ENCODE data around the gene PTPRC.

The PTPRC gene

DNA sequence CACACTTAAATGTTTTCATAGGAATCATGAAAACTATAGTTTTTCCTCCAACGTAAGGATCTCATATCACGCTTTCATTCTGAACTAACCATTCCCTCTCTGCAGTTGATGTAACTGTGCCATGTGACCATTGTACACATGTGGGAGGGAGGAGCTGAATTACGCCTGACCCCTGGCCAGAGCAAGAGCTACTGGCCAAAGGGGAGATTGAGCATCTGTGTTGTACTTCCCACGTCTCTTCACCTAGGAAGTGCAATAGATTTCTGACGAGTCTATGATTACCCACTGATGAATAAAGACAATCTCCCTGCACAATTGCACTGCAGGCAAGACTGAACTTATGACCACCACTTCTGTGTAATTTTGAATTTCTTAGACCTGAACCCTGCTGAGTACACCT lies 24.0 kb downstream of the PTPRC start:
- TF ChIP-seq FOXP2 (optimal IDR thresholded peaks at IDR 0.05; ENCODE audit: borderline replicate concordance, extremely low read depth, extremely low read length, insufficient read depth) (no peak), SIN3A (IDR thresholded peaks at IDR 0.05; ENCODE audit: borderline replicate concordance, insufficient read depth, low read length) (no peak), POLR2AphosphoS5 (IDR thresholded peaks at IDR 0.05; ENCODE audit: low read depth, low read length) (no peak), TAF1 (IDR thresholded peaks at IDR 0.05; ENCODE audit: borderline replicate concordance, insufficient read depth, low read length) (no peak)
- TF ChIP-seq, protein P1, sequence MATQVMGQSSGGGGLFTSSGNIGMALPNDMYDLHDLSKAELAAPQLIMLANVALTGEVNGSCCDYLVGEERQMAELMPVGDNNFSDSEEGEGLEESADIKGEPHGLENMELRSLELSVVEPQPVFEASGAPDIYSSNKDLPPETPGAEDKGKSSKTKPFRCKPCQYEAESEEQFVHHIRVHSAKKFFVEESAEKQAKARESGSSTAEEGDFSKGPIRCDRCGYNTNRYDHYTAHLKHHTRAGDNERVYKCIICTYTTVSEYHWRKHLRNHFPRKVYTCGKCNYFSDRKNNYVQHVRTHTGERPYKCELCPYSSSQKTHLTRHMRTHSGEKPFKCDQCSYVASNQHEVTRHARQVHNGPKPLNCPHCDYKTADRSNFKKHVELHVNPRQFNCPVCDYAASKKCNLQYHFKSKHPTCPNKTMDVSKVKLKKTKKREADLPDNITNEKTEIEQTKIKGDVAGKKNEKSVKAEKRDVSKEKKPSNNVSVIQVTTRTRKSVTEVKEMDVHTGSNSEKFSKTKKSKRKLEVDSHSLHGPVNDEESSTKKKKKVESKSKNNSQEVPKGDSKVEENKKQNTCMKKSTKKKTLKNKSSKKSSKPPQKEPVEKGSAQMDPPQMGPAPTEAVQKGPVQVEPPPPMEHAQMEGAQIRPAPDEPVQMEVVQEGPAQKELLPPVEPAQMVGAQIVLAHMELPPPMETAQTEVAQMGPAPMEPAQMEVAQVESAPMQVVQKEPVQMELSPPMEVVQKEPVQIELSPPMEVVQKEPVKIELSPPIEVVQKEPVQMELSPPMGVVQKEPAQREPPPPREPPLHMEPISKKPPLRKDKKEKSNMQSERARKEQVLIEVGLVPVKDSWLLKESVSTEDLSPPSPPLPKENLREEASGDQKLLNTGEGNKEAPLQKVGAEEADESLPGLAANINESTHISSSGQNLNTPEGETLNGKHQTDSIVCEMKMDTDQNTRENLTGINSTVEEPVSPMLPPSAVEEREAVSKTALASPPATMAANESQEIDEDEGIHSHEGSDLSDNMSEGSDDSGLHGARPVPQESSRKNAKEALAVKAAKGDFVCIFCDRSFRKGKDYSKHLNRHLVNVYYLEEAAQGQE (IDR thresholded peaks at IDR 0.05; ENCODE audit: insufficient read depth in 1 of 2, low read depth in 2 of 2, low read length in 2 of 2), result no peak

DNA sequence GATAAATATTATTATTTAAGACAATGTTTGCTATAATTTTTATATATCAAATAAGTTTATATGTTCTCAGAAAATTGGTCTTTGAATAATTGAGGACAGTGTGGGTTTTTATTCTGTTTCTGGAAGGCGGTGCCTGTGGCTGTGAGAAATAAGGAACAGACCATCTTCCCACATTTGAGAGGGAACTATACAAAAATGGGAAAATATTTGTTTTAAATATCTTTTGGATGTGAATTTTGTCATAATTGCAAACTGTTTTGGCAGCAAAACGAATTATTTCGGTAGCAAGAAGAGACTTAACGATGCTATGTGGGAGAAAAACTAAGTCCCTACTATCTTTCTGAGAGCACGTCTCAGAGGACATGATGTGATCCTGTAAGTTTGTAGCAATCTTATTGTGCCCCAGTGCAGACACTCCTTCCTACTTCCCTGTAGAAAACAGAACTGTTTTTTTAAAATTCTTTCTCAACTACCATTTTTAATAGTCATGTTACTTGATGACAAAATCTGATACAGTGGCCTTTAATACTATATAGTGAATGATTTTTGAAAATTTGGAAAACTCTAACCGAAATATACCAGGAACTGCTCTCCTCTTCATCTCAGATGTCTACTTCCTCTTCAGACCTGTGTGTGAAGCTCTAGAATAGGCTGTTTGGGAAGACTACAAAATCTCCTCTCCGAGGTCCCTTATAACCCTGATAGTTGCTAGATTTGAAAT lies 25.4 kb downstream of the PTPRC start:
- TF ChIP-seq TAF1 (IDR thresholded peaks at IDR 0.05; ENCODE audit: borderline replicate concordance, insufficient read depth, low read length) (no peak), SIN3A (IDR thresholded peaks at IDR 0.05; ENCODE audit: borderline replicate concordance, insufficient read depth, low read length) (no peak), POLR2AphosphoS5 (IDR thresholded peaks at IDR 0.05; ENCODE audit: low read depth, low read length) (no peak), FOXP2 (optimal IDR thresholded peaks at IDR 0.05; ENCODE audit: borderline replicate concordance, extremely low read depth, extremely low read length, insufficient read depth) (no peak)
- TF ChIP-seq, protein P1 (IDR thresholded peaks at IDR 0.05; ENCODE audit: insufficient read depth in 1 of 2, low read depth in 2 of 2, low read length in 2 of 2), result no peak

DNA sequence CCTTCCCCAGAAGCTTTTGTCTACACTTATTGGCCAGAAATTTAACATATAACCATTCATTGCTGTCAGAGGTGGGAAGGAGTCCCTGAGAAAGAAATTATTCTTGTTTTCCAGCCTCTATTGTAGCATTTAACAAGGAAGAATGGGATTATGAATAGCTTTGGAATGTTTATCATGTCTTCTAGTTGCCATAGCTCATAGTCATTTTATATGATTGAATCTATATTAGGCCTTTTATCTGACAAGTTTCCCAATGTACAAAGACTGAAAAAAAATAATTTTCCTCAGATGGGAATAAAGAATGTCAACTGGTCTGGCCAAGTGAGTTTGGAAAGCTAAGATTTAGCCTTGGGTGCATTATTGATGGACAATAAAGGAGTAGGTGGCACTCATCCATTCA lies 28.3 kb downstream of the PTPRC start:
- TF ChIP-seq TAF1 (IDR thresholded peaks at IDR 0.05; ENCODE audit: borderline replicate concordance, insufficient read depth, low read length) (no peak), SIN3A (IDR thresholded peaks at IDR 0.05; ENCODE audit: borderline replicate concordance, insufficient read depth, low read length) (no peak), FOXP2 (optimal IDR thresholded peaks at IDR 0.05; ENCODE audit: borderline replicate concordance, extremely low read depth, extremely low read length, insufficient read depth) (no peak), POLR2AphosphoS5 (IDR thresholded peaks at IDR 0.05; ENCODE audit: low read depth, low read length) (no peak)
- TF ChIP-seq, protein P1 (IDR thresholded peaks at IDR 0.05; ENCODE audit: insufficient read depth in 1 of 2, low read depth in 2 of 2, low read length in 2 of 2), result no peak

DNA sequence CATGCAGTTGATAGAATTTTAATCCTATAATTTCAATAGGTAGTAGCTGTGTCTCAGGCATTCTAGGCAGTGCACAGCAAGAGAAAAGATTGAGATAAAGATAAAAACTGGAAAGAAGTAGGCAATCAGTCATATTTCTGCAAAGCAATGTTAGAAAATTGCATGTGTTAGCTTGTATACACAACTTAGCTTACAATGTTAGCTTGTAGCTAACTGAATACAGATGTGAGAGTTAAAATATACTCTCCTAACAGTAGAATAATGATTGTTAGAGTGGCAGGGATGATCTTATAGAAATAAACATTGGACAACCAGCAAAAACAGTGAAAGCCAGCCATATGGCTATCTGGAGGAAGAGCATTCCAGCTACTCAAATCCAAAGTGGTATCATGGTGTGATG lies 29.0 kb downstream of the PTPRC start:
- no peak for TF ChIP-seq FOXP2 (optimal IDR thresholded peaks at IDR 0.05; ENCODE audit: borderline replicate concordance, extremely low read depth, extremely low read length, insufficient read depth)
- TF ChIP-seq POLR2AphosphoS5 (IDR thresholded peaks at IDR 0.05; ENCODE audit: low read depth, low read length), result no peak
- TF ChIP-seq, protein P1 (IDR thresholded peaks at IDR 0.05; ENCODE audit: insufficient read depth in 1 of 2, low read depth in 2 of 2, low read length in 2 of 2), result no peak
- no peak for TF ChIP-seq SIN3A (IDR thresholded peaks at IDR 0.05; ENCODE audit: borderline replicate concordance, insufficient read depth, low read length)
- TF ChIP-seq TAF1 (IDR thresholded peaks at IDR 0.05; ENCODE audit: borderline replicate concordance, insufficient read depth, low read length), result no peak

Data from PFSK-1 (cell line).